GM21528 (cell line): ENCODE measurements around the gene RBM19.

Source experiments
- ATAC-seq: cut with Tn5 transposase; IDR thresholded peaks from one replicate; pipeline ENCODE4 v1.9.1; 2021; ENCODE audit warnings: mild to moderate bottlenecking, moderate library complexity; ENCODE audit not compliant: unreplicated experiment, low FRiP score

Gene RBM19

DNA sequence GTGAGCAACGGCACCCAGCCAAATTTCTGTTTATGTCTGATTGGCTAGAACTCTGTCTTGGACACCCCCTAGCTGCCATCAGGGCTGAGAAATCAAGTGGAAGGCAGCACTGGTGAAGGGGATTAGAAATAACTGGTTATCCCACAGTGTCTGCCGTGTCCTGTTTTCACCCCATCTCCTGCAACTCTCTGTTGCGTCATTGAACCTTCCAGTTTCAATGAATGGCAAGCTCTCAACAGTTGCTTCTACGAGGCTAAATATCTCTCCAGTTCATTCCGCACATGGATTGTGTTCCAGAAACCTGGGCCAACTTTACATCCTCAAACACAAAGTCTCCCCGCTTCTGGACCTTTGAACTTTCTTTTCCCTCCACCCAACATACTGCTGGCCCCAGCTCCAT is 173.7 kb downstream of the RBM19 start:
- no peak for ATAC-seq

DNA sequence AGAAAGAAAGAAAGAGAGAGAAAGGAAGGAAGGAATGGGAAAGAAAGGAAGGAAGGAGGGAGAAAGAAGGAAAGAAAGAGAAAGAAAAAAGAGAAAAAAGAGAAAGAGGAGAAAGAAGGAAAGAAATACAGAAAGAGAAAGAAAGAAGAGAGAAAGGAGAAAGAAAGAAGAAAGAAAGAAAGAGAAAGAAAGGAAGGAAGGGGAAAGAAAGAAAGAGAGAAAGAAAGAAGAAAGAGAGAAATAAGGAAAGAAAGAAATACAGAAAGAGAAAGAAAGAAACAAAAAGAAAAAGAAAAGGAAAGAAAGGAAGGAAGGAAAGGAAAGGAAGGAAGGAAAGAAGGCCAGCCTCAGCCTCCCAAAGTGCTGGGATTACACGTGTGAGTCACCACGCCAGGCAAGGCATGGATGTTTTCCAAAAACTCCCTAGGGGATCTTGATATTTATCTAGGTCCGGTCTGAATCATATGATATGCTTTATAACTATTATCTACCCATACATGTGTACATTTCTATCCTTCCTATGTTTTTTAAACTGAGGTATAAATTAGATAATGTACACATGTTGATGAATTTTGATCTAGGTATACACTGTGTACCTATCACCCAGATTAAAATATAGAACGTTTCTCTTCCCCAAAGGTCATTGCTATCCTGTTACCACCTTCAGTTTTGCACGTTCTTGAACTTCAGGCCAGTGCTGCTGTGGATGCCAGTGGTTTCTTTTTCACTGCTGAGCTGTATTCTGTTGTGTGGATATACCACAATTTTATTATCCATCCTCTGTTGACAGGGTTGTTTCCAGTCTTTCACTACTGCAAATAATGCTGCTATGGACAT is 177.9 kb downstream of the RBM19 start:
- ATAC-seq = no peak

DNA sequence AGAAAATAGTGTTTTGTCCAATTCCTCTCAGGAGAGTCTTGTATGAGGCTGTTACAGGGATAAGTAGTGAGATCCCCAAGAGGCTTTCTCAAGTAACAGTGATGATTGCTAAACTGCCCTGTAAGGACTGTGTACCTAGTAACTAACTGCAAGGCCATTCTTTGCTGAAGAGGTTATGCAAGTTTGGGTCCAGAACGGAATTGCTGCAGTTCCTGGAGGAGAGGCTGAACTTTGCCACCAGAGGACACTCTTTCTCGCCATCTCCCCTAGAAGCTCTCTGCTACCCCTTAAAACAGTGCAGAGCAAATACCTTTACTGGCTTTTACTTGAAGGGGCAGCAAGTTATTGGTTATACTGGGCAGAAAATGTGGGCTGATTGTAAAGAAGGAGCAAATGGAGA is 180.0 kb downstream of the RBM19 start:
- no peak for ATAC-seq

DNA sequence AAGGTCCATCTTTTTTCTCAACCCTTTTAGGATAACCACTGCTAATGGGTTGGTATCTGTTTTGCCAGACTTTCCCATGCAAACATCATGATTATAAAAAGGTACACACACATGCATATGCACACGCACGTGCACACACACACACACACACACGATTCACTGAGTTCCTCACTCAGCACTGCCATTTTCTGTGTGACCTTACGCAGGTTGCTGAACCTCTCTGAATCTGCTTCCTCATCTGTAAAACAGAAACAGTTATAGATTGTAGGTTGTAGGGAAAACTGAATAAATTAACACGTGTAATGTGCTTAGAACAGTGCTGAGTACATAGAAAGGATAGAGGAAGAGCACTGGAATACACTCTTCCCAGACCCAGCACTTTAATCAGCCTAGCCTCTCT is 182.3 kb downstream of the RBM19 start:
- no peak for ATAC-seq

DNA sequence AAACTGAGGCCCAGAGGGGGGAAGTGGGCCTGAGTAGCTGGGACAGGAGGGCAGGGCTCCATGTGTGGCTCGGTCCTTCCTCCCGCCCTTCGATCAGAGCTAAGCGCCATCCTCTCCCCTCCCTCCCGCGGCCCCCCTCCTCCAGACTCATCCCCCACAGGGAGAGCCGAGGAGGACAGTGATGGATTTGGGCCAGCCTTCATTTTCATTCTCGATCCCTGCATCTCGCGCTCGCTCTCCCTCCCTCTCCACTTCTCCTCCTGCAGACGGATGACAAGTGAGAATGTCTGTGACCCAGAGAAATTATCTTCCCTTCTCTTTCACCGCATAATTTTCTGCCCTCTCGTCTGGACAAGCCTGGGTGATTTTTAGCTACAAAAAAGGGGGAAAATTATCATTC is 183.3 kb downstream of the RBM19 start:
- no peak for ATAC-seq

DNA sequence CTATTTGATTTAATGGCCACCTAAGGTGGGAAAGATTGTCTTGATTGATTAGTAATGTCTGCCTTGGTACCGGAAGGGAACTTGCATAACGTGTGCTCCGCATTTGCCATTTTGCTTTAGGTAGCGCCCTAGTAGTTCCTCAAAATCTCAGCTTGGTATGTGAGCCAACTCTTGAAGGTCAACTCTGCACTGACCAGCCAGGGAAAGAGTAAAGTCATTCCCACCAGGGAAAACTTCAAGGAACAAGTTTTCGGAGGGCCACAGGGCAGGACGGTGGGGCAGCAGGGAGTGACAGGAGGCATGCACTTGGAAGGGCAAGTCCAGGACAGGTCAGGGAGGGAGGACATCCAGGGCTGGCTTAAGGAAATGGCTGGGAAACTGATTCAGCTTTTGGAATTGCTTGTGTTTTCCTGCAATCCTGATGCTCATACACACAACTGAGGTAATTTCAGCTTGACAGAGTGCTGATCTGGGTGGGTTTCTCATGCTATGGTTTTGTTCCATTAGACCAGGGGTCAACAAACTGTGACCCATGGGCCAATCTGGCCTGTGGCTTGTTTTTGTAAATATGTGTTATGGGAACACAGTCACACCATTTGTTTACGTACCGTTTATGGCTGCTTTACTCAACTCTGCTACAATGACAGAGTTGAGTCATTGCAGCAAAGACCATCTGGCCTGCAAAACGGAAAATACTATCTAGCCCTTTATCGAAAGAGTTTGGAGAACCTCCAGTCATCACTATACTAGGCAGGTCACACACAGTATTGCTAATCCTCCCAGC is 184.5 kb downstream of the RBM19 start:
- ATAC-seq = no peak

DNA sequence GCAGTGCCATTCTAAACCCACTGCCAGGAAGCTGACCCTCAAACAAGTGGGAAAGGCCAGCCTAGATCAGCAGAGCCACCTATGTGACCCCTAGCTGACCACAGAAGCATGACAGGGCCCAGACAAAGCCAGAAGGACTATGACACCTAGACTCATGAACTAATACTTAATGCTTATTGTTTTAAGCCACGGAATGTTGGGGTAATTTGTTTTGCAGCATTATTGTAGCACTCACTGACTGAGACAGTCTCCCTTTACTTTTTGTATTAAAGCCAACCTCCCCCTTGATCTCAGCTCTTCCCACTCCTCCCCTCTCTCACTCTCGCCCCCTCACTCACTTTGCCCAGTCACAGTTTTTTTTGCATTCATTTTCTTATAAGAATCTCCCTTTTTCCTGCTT is 186.4 kb downstream of the RBM19 start:
- ATAC-seq = no peak

DNA sequence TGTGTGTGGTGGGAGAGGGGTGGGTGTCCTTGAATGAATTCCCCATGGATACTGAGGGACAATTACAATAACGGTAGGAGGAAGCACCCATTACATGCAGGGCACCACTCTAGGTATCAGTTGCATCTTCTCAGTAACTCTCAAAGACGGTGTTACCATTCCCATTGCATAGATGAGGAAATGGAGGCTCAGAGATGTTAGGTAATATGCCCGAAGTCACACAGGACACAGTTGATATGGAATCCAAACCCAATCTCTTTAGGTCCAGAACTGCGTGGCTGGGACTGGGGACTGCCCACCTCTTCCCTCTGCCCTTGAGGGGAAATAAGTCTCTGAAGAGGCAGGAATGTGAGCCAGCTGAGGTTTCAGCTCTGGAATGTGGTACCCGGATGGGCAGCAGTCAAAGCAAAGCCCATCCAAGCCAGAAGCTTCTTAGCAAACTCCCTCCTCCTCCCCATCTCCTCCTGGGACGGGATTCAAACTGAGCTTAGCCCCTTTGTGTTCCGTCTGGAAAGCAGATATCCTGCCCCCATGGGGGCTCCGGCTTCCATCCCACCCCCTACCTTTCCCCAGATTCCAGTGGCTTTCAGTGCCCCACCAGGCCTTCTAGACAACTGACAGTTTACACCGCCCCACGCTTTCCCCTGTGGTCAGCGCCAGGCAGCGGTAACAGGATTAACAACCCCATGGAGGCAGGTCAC is 187.5 kb downstream of the RBM19 start:
- no peak for ATAC-seq

DNA sequence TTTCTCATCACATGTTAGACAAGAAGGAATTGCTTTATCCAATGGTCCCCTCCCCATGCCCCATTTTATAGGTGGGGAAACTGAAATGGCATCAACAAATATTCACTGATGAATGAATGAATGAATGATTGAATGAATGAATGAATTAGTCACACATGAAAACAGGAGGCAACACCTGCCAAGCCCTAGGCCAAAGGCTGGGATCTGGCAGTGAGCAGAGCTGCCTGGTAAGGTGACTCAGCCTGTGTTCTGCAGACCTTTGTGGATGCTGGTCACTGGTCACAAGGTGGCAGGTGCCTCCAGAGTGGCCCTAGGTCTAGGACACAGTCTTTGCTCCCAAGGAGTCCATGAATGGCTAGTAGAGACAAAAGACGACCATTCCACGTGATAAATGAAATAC is 188.4 kb downstream of the RBM19 start:
- ATAC-seq = no peak

DNA sequence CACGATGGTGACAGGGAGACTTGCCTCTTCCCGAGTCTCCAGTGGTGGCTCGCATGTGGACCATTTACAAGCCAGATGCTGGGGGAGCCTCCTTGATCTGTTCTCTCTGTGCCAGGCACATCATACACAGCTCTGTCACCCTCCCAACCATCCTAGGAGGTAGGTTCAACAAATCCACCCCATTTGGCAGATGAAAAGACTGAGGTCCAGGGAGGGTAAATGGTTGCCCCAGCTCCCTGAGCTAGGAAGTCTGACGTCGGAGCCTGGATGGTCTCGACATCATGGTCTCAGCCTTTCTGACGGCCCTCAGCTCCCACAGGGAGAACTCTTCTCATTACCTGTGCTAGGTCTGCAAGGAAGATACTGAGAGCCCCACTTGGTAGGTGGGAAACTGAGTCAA is 189.6 kb downstream of the RBM19 start:
- no peak for ATAC-seq

DNA sequence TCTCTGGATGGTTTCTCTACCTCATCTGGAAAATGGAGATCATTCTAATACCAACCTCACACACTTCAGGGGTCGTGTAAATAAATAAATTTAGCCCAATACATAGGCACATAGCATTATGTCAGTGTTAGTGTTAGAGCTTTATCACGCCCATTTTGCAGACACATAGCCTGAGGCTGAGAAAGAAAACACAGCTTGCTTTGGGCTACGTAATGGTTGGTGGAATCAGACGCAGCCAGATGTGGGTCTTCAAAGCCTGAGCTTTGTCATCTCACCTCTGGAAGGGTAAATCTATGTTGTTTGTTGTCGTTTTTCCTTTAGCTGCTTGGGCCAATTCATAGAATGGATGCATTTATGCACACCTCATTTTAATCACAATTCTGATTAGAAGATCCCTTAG is 191.6 kb downstream of the RBM19 start:
- ATAC-seq = no peak

DNA sequence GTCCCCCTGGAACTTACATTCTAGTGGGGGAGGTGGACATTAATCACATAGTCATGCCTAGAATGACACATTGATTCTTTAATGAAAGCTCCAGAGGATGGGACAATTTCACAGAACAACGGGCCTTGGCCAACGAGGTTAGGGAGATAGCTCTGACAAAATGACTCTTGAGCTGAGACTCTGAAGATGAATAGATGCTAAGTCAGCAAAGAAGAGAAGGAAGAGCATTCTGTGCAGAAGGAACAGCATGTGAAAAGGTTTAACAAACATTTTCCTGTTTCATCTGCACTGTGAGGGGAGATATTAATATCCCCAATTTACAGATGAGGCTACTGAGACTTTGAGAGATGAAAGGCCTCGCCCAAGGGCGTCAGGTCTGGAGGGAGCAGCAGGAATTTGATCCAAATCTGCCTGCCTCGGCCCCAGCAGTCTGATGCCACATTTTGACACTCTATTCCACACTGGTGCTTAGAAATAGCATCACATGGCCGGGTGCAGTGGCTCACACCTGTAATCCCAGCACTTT is 193.6 kb downstream of the RBM19 start:
- ATAC-seq = no peak

DNA sequence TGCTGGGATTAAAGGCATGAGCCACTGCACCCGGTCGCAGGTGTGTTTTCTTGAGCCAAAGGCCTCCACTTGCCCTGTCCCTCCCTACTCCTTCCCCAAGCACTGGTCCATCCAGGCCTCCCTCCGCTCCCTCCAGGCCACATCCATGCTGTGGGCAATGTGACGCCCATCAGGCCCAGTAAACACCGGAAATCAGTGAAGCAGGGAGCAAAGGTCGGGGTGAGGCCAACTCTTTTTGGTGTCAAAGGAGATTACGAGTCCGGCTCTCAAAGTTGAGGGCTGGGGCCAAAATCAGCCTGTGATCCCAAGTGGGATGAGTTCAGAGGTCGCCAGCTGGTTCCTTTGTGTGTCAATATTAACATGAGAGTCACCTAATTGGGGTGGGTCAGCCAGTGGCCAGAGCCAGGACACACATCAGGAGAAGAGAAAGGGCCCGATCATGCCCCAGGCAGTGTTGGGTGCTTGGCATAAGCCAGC is 195.7 kb downstream of the RBM19 start:
- no peak for ATAC-seq

DNA sequence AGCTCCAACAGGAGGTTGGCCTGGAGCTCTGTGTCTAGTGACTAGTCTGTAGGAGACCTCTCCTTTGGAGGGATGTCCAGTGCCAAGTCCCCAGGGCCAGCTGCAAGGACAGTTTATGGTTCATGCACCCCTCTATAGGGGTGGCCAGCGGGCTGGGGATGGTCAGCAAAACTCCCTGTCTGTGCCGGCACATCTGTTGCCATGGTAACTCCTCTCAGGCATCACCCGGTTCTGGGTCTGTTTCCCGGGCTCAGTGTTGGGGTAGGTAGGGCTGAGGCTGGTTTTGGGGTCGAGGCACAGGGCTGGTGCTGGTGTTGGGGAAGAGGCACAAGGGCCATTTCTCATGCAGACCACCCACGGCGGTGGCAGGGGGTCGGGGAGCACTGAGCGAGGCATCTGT is 196.8 kb downstream of the RBM19 start:
- ATAC-seq = no peak

DNA sequence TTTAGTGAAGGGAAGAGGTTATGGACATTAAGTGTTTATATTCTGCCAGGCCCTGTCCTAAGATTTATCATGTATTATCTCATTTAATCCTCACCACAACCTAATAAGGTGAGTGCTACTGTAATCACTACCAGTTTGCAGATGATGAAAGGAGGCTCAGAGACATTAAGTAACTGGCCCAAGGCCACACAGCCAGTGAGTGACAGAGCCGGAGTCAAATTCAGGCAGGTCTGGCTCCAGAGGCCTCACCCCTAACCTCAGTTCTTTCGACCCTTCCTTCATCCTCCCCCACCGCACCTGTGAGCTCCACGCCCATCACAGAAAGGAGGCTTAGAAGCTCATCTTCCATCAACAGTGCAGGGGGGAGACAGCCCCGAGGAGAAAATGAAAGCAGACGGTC is 197.3 kb downstream of the RBM19 start:
- ATAC-seq = no peak

DNA sequence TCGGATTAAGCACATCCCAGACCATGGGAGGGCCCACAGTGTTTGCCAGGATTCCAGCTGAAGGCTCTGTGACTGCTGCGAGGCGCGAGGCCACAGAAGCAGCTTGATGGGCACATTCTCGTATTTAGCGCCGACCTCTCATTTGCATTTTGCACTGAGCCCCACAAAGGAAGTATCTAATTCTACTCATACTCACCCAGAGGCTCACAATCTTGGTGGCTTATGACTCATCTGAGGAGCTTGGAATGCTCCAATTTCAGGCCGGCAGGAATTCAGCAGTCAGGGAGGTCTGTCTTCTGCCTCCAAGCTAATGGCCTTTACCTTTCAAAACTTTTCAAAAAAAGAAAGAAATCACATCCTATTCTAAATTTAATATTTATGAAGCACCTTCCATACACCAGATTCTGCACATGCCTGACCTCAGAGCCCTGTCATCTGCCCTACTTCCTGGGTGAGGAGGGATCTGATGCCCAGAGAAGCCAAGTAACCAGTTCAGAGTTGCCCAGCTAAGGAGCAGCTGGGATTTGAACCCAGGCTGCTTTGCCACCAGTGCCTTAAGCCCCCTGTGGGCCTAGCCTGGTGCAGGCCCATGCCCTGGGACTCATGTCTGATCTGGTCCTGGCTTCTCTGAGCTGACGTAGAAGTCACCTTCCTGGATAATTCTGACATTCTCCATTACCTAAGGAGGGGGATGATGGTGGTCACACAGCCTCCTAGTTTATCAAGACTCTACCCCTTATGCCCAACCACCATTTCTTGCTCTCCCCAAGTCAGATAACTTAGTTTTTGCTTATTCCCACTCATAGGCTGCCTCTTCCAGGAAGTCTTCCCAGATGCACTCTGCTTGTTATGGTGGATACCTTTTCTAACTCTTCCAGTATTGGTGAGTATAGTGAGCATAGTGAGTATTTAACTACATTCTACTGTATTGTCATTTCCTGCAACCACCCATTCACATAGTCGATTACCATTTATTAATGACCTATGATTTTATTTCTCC is 198.9 kb downstream of the RBM19 start:
- no peak for ATAC-seq
